CD8-positive, alpha-beta memory T cell (primary cell): ENCODE data around the gene CHD5. TPM values are rescaled to one million over a fixed set of nuclear protein-coding genes. Genes with fewer than 3 reads are reported as not detected.
A peak's percentile ranks its signal among the peaks of the same experiment; 100 is the strongest.

ENCODE experiments used
- CTCF ChIA-PET: fragments of 350-600 bp; sonication (Branson Sonifier 250); formaldehyde crosslinking; loops from one replicate; lab custom pipeline; 2021; ENCODE audit warnings: antibody characterized with exemption; lab: Charles Lee
- POLR2A ChIA-PET: fragments of 350-600 bp; sonication (Branson Sonifier 250); formaldehyde crosslinking; loops from one replicate; lab custom pipeline; 2021; ENCODE audit warnings: antibody characterized with exemption; lab: Charles Lee
- DNase-seq, 5 donors: peaks; one replicate each; pipeline versions ENCODE4 v3.0.0 to v3.0.0-alpha.2; 2020 to 2022; ENCODE audit warnings: mixed read lengths in 1 of 5
- H3K27ac ChIP-seq: one replicate; pipeline ENCODE4 v1.7.0; 2013; ENCODE audit warnings: low read depth, mild to moderate bottlenecking, low read length, moderate library complexity
- H3K27me3 ChIP-seq: 2 replicates; pipeline ENCODE4 v1.7.0; 2013; ENCODE audit warnings: low read length, mild to moderate bottlenecking; ENCODE audit not compliant: insufficient read depth, poor library complexity, severe bottlenecking
- H3K36me3 ChIP-seq: 2 replicates; pipeline ENCODE4 v1.7.0; 2013; ENCODE audit warnings: mild to moderate bottlenecking, low read length, moderate library complexity; ENCODE audit not compliant: insufficient read depth
- H3K4me1 ChIP-seq: 2 replicates; pipeline ENCODE4 v1.7.0; 2013; ENCODE audit warnings: mild to moderate bottlenecking, low read length, moderate library complexity; ENCODE audit not compliant: insufficient read depth
- H3K4me3 ChIP-seq: 2 replicates; pipeline ENCODE4 v1.7.0; 2013; ENCODE audit warnings: mild to moderate bottlenecking, low read length
- H3K9me3 ChIP-seq: 2 replicates; pipeline ENCODE4 v1.7.0; 2013; ENCODE audit warnings: mild to moderate bottlenecking, low read length
- H3K27ac Mint-ChIP-seq, 8 donors: one replicate each; pipeline ENCODE4 v1.8.0; 2020 to 2021; ENCODE audit warnings: mixed read lengths in 8 of 8, mild to moderate bottlenecking in 6 of 8, inconsistent platforms in 3 of 8, moderate library complexity in 3 of 8
- H3K27me3 Mint-ChIP-seq, 2 donors: one replicate each; pipeline ENCODE4 v1.8.0; 2020 to 2021; ENCODE audit warnings: mixed read lengths in 2 of 2, mild to moderate bottlenecking in 1 of 2, moderate library complexity in 1 of 2
- H3K36me3 Mint-ChIP-seq, 3 donors: one replicate each; pipeline ENCODE4 v1.8.0; 2020 to 2021; ENCODE audit warnings: mixed read lengths in 3 of 3, inconsistent platforms in 1 of 3, mild to moderate bottlenecking in 1 of 3
- H3K4me1 Mint-ChIP-seq, 3 donors: one replicate each; pipeline ENCODE4 v1.8.0; 2020 to 2021; ENCODE audit warnings: mixed read lengths in 3 of 3, inconsistent platforms in 1 of 3, mild to moderate bottlenecking in 1 of 3
- H3K4me3 Mint-ChIP-seq, 7 donors: one replicate each; pipeline ENCODE4 v1.8.0; 2020 to 2021; ENCODE audit warnings: mixed read lengths in 7 of 7, mild to moderate bottlenecking in 6 of 7, moderate library complexity in 4 of 7, inconsistent platforms in 2 of 7
- H3K9me3 Mint-ChIP-seq, 5 donors: one replicate each; pipeline ENCODE4 v1.8.0; 2020 to 2022; ENCODE audit warnings: mixed read lengths in 5 of 5, mild to moderate bottlenecking in 3 of 5, moderate library complexity in 2 of 5, inconsistent platforms in 1 of 5
- polyA plus RNA-seq: library from polyadenylated mRNA; unstranded; fragments of 300-500 nt; fragmentation: Illumina TruSeq; gene quantifications from one replicate; pipeline ENCODE4 v1.2.3, GENCODE V29; 2021
- total RNA-seq, 2 experiments: library from RNA; stranded (reverse); gene quantifications; one replicate each; pipeline ENCODE4 v1.2.3, GENCODE V29; 2021

The CHD5 gene
- total and polyA plus RNA-seq, 3 experiments from 2014 or later: 0.61 to 0.82 TPM; not detected in 1

- Histone ChIP-seq H3K4me1 (no peaks in the 10 kb centered on the region), H3K27ac (no peak overlapping the region), H3K27me3 (no peaks in the 10 kb centered on the region), H3K9me3 (no peaks in the 10 kb centered on the region), H3K36me3 (no peaks in the 10 kb centered on the region), H3K4me3 (no peak overlapping the region)
- Mint-ChIP-seq H3K27ac (peak overlapping the region in 2 of 8 donors; percentile 17 to 39), H3K9me3 (no peaks in the 10 kb centered on the region), H3K36me3 (peaks cover 0 to 72% (median 10%) of the 10 kb centered on the region in 3 donors), H3K27me3 (no peaks in the 10 kb centered on the region), H3K4me1 (peaks cover 15 to 50% (median 27%) of the 10 kb centered on the region in 3 donors), H3K4me3 (no peak overlapping the region)
- peak; percentile 16 to 60 (median 31) for DNase-seq
- ChIA-PET CTCF (interaction anchor here (1.4 kb wide), 1 partner anchor 20 kb away, joined by 4 read pairs; no protein-coding TSS in a partner anchor), POLR2A (no interaction called here)
Observed at GRCh38 chr1:6052543-6053205, 127.4 kb downstream of the CHD5 start.

Other genes with a start within 250 kb of the CHD5 start
- gene NPHP4, start 187.9 kb downstream of the CHD5 start, total RNA-seq: 10 to 100 TPM; 11.2 to 11.5 TPM
- 1.2 TPM for gene NPHP4, start 187.9 kb downstream of the CHD5 start, polyA plus RNA-seq
- 100 to 1,000 TPM; 171 TPM for gene KCNAB2, start 134.4 kb downstream of the CHD5 start, total RNA-seq
- gene KCNAB2, start 134.4 kb downstream of the CHD5 start, polyA plus RNA-seq: 52.6 TPM
- 100 to 1,000 TPM; 397 to 449 TPM for gene RPL22, start 19.3 kb upstream of the CHD5 start, total RNA-seq
- 213 TPM for gene RPL22, start 19.3 kb upstream of the CHD5 start, polyA plus RNA-seq
- gene RNF207, start 25.8 kb upstream of the CHD5 start, total RNA-seq: 10 to 100 TPM; 10.8 to 12.8 TPM
- gene RNF207, start 25.8 kb upstream of the CHD5 start, polyA plus RNA-seq: 0.22 TPM
- 10 to 100 TPM; 79.1 to 79.4 TPM for gene ICMT, start 55.6 kb upstream of the CHD5 start, total RNA-seq
- gene ICMT, start 55.6 kb upstream of the CHD5 start, polyA plus RNA-seq: 24.4 TPM
- not detected for gene HES3, start 63.9 kb upstream of the CHD5 start, total RNA-seq
- gene HES3, start 63.9 kb upstream of the CHD5 start, polyA plus RNA-seq: not detected
- under 1 TPM; 0.50 to 0.66 TPM for gene GPR153, start 80.8 kb upstream of the CHD5 start, total RNA-seq
- 0.39 TPM for gene GPR153, start 80.8 kb upstream of the CHD5 start, polyA plus RNA-seq
- 100 to 1,000 TPM; 109 TPM for gene ACOT7, start 213.4 kb upstream of the CHD5 start, total RNA-seq
- gene ACOT7, start 213.4 kb upstream of the CHD5 start, polyA plus RNA-seq: 10.0 TPM
- under 1 TPM; 0.18 to 0.35 TPM for gene HES2, start 239.6 kb upstream of the CHD5 start, total RNA-seq
- not detected for gene HES2, start 239.6 kb upstream of the CHD5 start, polyA plus RNA-seq
- gene ESPN, start 244.5 kb upstream of the CHD5 start, total RNA-seq: under 1 TPM; 0.28 to 0.60 TPM
- 0.48 TPM for gene ESPN, start 244.5 kb upstream of the CHD5 start, polyA plus RNA-seq